B cell (primary cell): ENCODE measurements around the gene FBRS. TPM values are rescaled to one million over a fixed set of nuclear protein-coding genes. Genes with fewer than 3 reads are reported as not detected.

Experiments
- ATAC-seq: fragments of 200-7000 bp; cut with Tn5 transposase; one replicate; pipeline ENCODE4 v1.10.0; 2021; ENCODE audit warnings: low read depth, mild to moderate bottlenecking, moderate number of reproducible peaks, moderate library complexity
- CTCF ChIA-PET: fragments of 350-600 bp; sonication (Branson Sonifier 250); formaldehyde crosslinking; loops from one replicate; lab custom pipeline; 2021; ENCODE audit warnings: antibody characterized with exemption, inconsistent platforms; lab: Charles Lee
- POLR2A ChIA-PET: fragments of 350-600 bp; sonication (Branson Sonifier 250); formaldehyde crosslinking; loops from one replicate; lab custom pipeline; 2021; ENCODE audit warnings: antibody characterized with exemption; lab: Charles Lee
- DNase-seq: peaks from one replicate; pipeline ENCODE4 v3.0.0; 2013
- H2AFZ ChIP-seq: 2 replicates; pipeline ENCODE4 v1.6.1; 2012; ENCODE audit warnings: mild to moderate bottlenecking, low read depth, low read length; ENCODE audit not compliant: insufficient read depth, poor library complexity, severe bottlenecking
- H3K27ac ChIP-seq, 2 donors: 1 replicate in 1 of 2; 2 replicates in 1 of 2; pipeline ENCODE4 v1.5.1; 2012 to 2013; ENCODE audit warnings: low read length in 2 of 2, mild to moderate bottlenecking in 2 of 2, moderate library complexity in 1 of 2
- H3K27me3 ChIP-seq, 4 experiments: fragments of 200-600 bp in 1 of 4; sonication (generic) in 1 of 4; replicated peaks in 1 of 4; 1 replicate in 2 of 4; 2 replicates in 2 of 4; pipeline versions ENCODE4 v1.6.1 to v1.7.0; 2013 to 2016; ENCODE audit warnings: low read length in 3 of 4, mild to moderate bottlenecking in 2 of 4, mixed read lengths in 1 of 4, moderate library complexity in 1 of 4; ENCODE audit not compliant: insufficient read depth in 4 of 4, control insufficient read depth in 3 of 4; ENCODE audit errors: control extremely low read depth in 1 of 4
- H3K36me3 ChIP-seq, 2 experiments: replicated peaks in 1 of 2; 1 replicate in 1 of 2; 2 replicates in 1 of 2; pipeline versions ENCODE4 v1.6.1 to v1.7.1; 2013; ENCODE audit warnings: low read length in 1 of 2; ENCODE audit not compliant: insufficient read depth in 2 of 2, control insufficient read depth in 1 of 2; ENCODE audit errors: control extremely low read depth in 1 of 2, extremely low read depth in 1 of 2
- H3K4me1 ChIP-seq, 2 donors: fragments of 200-600 bp in 1 of 2; sonication (generic) in 1 of 2; 1 replicate in 1 of 2; 2 replicates in 1 of 2; pipeline versions ENCODE4 v1.5.1 to v1.6.1; 2013 to 2017; ENCODE audit warnings: low read length in 2 of 2; ENCODE audit not compliant: control insufficient read depth in 2 of 2, insufficient read depth in 2 of 2
- H3K4me2 ChIP-seq: replicated peaks from 2 replicates; pipeline ENCODE3; 2012; ENCODE audit warnings: mild to moderate bottlenecking, low read depth, low read length; ENCODE audit not compliant: poor library complexity, severe bottlenecking
- H3K4me3 ChIP-seq, 5 experiments: fragments of 200-600 bp in 1 of 5; sonication (generic) in 1 of 5; 1 replicate in 3 of 5; 2 replicates in 2 of 5; pipeline versions ENCODE4 v1.5.1 to v1.7.0; 2011 to 2016; ENCODE audit warnings: low read length in 4 of 5, mild to moderate bottlenecking in 4 of 5, low read depth in 2 of 5, control low read depth in 1 of 5, moderate library complexity in 1 of 5; ENCODE audit not compliant: insufficient read depth in 1 of 5; ENCODE audit errors: control extremely low read depth in 1 of 5, extremely low read depth in 1 of 5
- H3K79me2 ChIP-seq: fragments of 200-600 bp; sonication (generic); one replicate; pipeline ENCODE4 v1.6.0; 2016; ENCODE audit warnings: low read length; ENCODE audit not compliant: control insufficient read depth, insufficient read depth
- H3K9ac ChIP-seq: fragments of 200-600 bp; sonication (generic); 2 replicates; pipeline ENCODE4 v1.6.1; 2017; ENCODE audit warnings: mild to moderate bottlenecking, low read length, moderate library complexity
- H3K9me3 ChIP-seq, 3 donors: one replicate each; pipeline versions ENCODE4 v1.6.1 to v1.7.1; 2013; ENCODE audit warnings: low read length in 2 of 3; ENCODE audit not compliant: control insufficient read depth in 2 of 3, insufficient read depth in 1 of 3; ENCODE audit errors: control extremely low read depth in 1 of 3
- H4K20me1 ChIP-seq: 2 replicates; pipeline ENCODE4 v1.6.0; 2012; ENCODE audit warnings: mild to moderate bottlenecking, low read length; ENCODE audit not compliant: insufficient read depth, control insufficient read depth, poor library complexity, severe bottlenecking
- H3K27ac Mint-ChIP-seq: one replicate; pipeline ENCODE4 v1.8.0; 2021; ENCODE audit warnings: mixed read lengths
- H3K27me3 Mint-ChIP-seq: one replicate; pipeline ENCODE4 v1.8.0; 2021; ENCODE audit warnings: mixed read lengths
- H3K4me1 Mint-ChIP-seq: one replicate; pipeline ENCODE4 v1.8.0; 2021; ENCODE audit warnings: mixed read lengths
- H3K4me3 Mint-ChIP-seq: one replicate; pipeline ENCODE4 v1.8.0; 2021; ENCODE audit warnings: mixed read lengths
- H3K9me3 Mint-ChIP-seq: one replicate; pipeline ENCODE4 v1.8.0; 2022; ENCODE audit warnings: mixed read lengths; ENCODE audit not compliant: insufficient read depth
- EZH2 ChIP-seq: IDR thresholded peaks from 2 replicates; pipeline ENCODE4 v1.6.1; 2012; ENCODE audit warnings: borderline replicate concordance, low read depth, mild to moderate bottlenecking, moderate library complexity, low read length; ENCODE audit not compliant: insufficient read depth, poor library complexity, severe bottlenecking
- WGBS: methylation state at CpG from one replicate; pipeline ENCODE4 v1.1.5; 2013; ENCODE audit warnings: missing lambda C conversion rate; ENCODE audit not compliant: insufficient coverage; 5-methylcytosine and 5-hydroxymethylcytosine counted together
- intact Hi-C: fragments of 100-400 bp; cut with micrococcal nuclease; formaldehyde crosslinking; loops from one replicate; pipeline ENCODE4 v1.10.0; 2022
- polyA plus RNA-seq: library from polyadenylated mRNA; depleted of rRNA; stranded (reverse); fragments of >200 nt; gene quantifications from 2 replicates; pipeline ENCODE4 v1.2.3, GENCODE V29; 2012
- total RNA-seq, 2 donors: library from RNA; stranded (reverse); fragments of 120-200 nt in 1 of 2; gene quantifications; 1 replicate in 1 of 2; 2 replicates in 1 of 2; pipeline versions ENCODE4 v1.2.3 to v1.2.4, GENCODE V29; 2013 to 2022
- TF ChIP-seq, protein P1 (sequence below): fragments of 200-600 bp; IDR thresholded peaks from one replicate; pipeline ENCODE4 v1.8.0; 2022; ENCODE audit warnings: antibody characterized with exemption, mild to moderate bottlenecking

Gene FBRS
- total and polyA plus RNA-seq, 2 donors (not counting 1 experiment from before 2014, with no cell fraction given), result 68.3 to 194 TPM

DNA sequence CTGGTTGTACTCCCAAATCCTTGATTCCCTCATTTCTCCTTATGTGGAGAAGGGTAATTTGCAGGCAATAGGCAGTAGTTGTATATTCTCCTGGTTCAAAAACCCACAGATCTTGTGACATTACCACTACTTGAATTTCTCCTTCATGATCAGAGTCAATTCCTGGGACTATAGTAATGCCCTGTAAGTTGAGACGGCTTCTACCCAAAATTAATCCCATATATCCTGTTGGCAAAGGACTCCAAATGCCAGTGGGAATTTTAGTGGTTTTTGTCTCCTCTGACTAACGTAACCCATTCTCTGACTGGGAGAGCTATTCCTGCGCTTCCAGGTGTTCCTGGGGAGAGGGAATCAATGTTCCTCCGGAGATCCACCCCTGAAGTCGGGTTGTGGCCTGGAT lies 36.5 kb upstream of the FBRS start:
- no peaks in the 10 kb centered on the region for H3K9me3 Mint-ChIP-seq
- POLR2A ChIA-PET, result interaction anchor here (0.5 kb wide), 1 partner anchor 19 kb away, joined by 3 read pairs; no protein-coding TSS in a partner anchor

DNA sequence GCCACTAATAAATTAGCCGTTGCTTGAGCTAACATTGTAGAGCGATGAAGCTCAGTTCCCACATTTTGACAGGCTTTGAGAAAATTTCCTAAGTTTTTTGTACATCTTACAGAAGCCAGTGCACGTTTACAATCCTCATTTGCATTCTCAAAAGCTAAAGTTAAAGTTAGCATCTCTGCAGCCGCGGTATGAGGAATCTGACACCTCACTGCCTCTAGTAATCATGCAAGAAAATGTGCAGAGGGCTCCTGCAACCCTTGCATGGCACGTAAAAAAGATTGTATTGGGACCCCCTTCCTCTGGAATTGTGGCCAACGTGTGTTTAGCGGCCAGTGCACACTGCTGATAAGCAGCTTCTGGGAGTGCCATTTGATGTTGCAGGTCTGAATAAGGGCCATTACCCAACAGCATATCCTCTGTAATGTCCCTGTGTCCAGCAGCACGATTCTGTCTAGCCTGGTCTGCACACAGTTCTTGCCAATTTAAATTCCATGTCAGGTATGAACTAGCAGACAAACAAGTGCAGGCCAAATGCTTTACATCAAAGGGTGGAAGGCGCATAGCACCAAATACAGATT lies 35.7 kb upstream of the FBRS start:
- TF ChIP-seq, protein P1, sequence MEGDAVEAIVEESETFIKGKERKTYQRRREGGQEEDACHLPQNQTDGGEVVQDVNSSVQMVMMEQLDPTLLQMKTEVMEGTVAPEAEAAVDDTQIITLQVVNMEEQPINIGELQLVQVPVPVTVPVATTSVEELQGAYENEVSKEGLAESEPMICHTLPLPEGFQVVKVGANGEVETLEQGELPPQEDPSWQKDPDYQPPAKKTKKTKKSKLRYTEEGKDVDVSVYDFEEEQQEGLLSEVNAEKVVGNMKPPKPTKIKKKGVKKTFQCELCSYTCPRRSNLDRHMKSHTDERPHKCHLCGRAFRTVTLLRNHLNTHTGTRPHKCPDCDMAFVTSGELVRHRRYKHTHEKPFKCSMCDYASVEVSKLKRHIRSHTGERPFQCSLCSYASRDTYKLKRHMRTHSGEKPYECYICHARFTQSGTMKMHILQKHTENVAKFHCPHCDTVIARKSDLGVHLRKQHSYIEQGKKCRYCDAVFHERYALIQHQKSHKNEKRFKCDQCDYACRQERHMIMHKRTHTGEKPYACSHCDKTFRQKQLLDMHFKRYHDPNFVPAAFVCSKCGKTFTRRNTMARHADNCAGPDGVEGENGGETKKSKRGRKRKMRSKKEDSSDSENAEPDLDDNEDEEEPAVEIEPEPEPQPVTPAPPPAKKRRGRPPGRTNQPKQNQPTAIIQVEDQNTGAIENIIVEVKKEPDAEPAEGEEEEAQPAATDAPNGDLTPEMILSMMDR, result no peak
- no peak for TF ChIP-seq EZH2
- no peak overlapping the region for H3K9ac ChIP-seq
- no peaks in the 10 kb centered on the region for H4K20me1 ChIP-seq
- H3K27me3 ChIP-seq, result no peaks in the 10 kb centered on the region
- H2AFZ ChIP-seq, result no peak overlapping the region
- no peak overlapping the region for H3K4me2 ChIP-seq
- Mint-ChIP-seq H3K9me3 (no peaks in the 10 kb centered on the region), H3K27me3 (peaks cover 18% of the 10 kb centered on the region), H3K27ac (no peak overlapping the region), H3K4me3 (no peak overlapping the region), H3K4me1 (no peaks in the 10 kb centered on the region)
- no peaks in the 10 kb centered on the region for H3K36me3 ChIP-seq
- intact Hi-C loops, result no loop called here
- no peaks in the 10 kb centered on the region for H3K79me2 ChIP-seq
- ChIA-PET POLR2A (interaction anchor here (0.5 kb wide), 1 partner anchor 20 kb away, joined by 3 read pairs; no protein-coding TSS in a partner anchor), CTCF (interaction anchor here (1.0 kb wide), 1 partner anchor 9 kb away, joined by 3 read pairs; no protein-coding TSS in a partner anchor)
- no peaks in the 10 kb centered on the region for H3K4me1 ChIP-seq
- WGBS, result 63% methylated on average over 9 of the region's 10 CpGs
- peaks cover 0 to 3% (median 0%) of the 10 kb centered on the region in 3 donors for H3K9me3 ChIP-seq
- ATAC-seq (no peak), DNase-seq (no peak)
- H3K4me3 ChIP-seq, result no peak overlapping the region
- H3K27ac ChIP-seq, result no peak overlapping the region

More for the DNA sequence above, 36.5 kb upstream of the FBRS start:
- no peak overlapping the region for H3K27ac ChIP-seq
- DNase-seq (no peak), ATAC-seq (no peak)
- H3K4me1 Mint-ChIP-seq, result no peaks in the 10 kb centered on the region
- TF ChIP-seq, protein P1, result no peak
- no peak for TF ChIP-seq EZH2
- no peaks in the 10 kb centered on the region for H3K36me3 ChIP-seq
- H4K20me1 ChIP-seq, result no peaks in the 10 kb centered on the region
- no peak overlapping the region for H3K27ac Mint-ChIP-seq
- no peak overlapping the region for H3K4me3 ChIP-seq
- no peak overlapping the region for H3K9ac ChIP-seq
- no peaks in the 10 kb centered on the region for H3K79me2 ChIP-seq
- H3K27me3 ChIP-seq, result no peaks in the 10 kb centered on the region
- no peak overlapping the region for H3K4me2 ChIP-seq
- H3K4me1 ChIP-seq, result no peaks in the 10 kb centered on the region
- intact Hi-C loops, result no loop called here
- CTCF ChIA-PET, result no interaction called here
- 90% methylated on average over 3 of the region's 5 CpGs for WGBS
- H3K27me3 Mint-ChIP-seq, result peaks cover 21% of the 10 kb centered on the region
- H3K9me3 ChIP-seq, result peaks cover 0 to 3% (median 0%) of the 10 kb centered on the region in 3 donors
- H2AFZ ChIP-seq, result no peak overlapping the region
- no peak overlapping the region for H3K4me3 Mint-ChIP-seq
